ENCODE data around the gene ANAPC5. TPM values are rescaled to one million over a fixed set of nuclear protein-coding genes. Genes with fewer than 3 reads are reported as not detected.

The ANAPC5 gene
- total RNA-seq, 8 experiments from 2014 or later: 61.1 to 188 (median 96.7) TPM

DNA sequence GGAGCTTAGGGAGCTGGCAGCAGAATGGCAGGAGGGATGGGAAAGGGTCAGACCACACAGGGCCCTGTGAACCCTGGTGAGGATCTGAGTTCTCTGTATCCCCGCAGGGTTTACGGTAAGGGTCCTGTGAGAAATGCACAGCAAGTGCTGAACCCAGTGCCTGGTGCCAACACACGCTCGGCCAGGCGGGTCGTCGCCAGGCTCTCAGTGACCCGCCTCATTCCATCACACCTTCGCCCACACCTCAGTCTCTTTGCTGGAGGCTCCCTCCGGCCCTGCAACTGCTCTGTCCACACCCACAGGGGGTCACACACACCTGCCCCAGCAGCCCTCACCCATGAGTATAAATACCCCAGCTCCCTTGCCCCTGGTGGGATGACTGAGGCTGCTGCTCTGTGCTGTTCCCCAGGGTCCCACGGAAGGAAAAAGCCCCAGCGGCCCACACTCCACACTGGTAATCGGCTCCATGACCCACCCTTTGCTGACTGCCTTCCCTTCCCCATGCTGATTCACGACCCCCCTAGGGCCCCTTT is 78.8 kb downstream of the ANAPC5 start:
- 100% methylated on average over 2 of the region's 14 CpGs; no CpG with 5 or more reads in 9 of the 10 experiments for WGBS, 10 experiments

DNA sequence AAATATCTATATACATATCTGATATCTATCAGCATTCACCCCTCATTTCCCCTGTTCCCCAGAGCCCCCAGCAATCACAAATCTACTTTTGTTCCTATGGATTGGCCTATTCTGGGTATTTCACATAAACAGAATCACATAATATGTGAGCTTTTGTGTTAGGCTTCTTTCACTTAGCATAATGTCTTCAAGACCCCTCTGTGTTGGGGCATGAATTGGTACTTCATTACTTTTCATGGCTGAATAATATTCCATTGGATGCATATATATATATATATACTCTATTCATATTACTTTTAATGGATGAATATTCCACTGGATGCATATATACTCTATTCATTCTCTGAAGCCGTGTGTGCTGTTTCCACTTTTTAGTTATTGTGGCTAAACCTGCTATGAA is 84.4 kb downstream of the ANAPC5 start:
- ATAC-seq (replicated peaks in 6 of 8): no peak
- WGBS, 10 experiments: 50 to 100% (median 92%) methylated on average over 1 of the region's 1 CpG; no CpG with 5 or more reads in 6 of the 10 experiments
- Histone ChIP-seq H3K27ac (no peak overlapping the region), H3K4me1 (replicated peaks in 1 of 2) (no peaks in the 10 kb centered on the region), H3K4me3 (no peak overlapping the region)
- in situ Hi-C loops (cut with MboI; ENCODE audit: low pct_unique_long_range_greater_than_20kb in 2 of 9, low sequenced_read_pairs in 9 of 9, unreplicated experiment in 9 of 9): no loop called here

More for the DNA sequence above, 78.8 kb downstream of the ANAPC5 start:
- Histone ChIP-seq H3K4me3 (no peak overlapping the region), H3K27ac (no peak overlapping the region), H3K4me1 (replicated peaks in 1 of 2) (no peaks in the 10 kb centered on the region)
- no peak for ATAC-seq (replicated peaks in 6 of 8)
- in situ Hi-C loops (cut with MboI; ENCODE audit: low pct_unique_long_range_greater_than_20kb in 2 of 9, low sequenced_read_pairs in 9 of 9, unreplicated experiment in 9 of 9): no loop called here

DNA sequence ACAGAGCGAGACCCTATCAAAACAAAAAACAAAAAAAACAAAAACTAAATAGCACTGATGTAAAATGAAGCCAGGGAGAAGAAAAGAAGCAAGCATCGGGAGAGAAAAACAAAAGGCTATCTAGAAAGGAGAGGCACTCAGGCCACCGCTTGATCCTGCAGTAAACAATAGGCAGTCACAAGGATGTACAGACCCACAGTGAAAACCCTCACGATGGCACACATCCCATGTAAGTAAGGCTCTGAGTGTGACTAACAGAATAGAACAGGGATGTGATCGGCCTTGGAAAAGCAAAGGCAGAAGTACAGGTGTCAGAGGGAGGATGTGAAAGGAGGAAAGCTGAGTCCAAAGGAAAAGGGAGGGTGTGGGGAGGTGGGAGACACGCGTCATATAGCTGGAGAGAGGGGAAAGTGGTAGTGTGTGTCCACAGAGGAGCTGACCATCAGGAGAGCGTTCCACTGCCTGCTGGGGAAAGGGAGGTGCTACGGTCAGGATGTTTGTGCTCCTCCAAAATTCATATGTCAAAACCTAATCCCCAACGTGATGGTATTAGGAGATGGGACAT is 87.2 kb downstream of the ANAPC5 start:
- in situ Hi-C loops (cut with MboI; ENCODE audit: low pct_unique_long_range_greater_than_20kb in 2 of 9, low sequenced_read_pairs in 9 of 9, unreplicated experiment in 9 of 9): no loop called here
- no peak overlapping the region for H3K27ac ChIP-seq
- no peaks in the 10 kb centered on the region for H3K4me1 ChIP-seq (replicated peaks in 1 of 2)
- ATAC-seq (replicated peaks in 6 of 8): no peak
- no peak overlapping the region for H3K4me3 ChIP-seq
- 71 to 100% (median 80%) methylated on average over 1 to 10 of the region's 10 CpGs; no CpG with 5 or more reads in 1 of the 10 experiments for WGBS, 10 experiments

DNA sequence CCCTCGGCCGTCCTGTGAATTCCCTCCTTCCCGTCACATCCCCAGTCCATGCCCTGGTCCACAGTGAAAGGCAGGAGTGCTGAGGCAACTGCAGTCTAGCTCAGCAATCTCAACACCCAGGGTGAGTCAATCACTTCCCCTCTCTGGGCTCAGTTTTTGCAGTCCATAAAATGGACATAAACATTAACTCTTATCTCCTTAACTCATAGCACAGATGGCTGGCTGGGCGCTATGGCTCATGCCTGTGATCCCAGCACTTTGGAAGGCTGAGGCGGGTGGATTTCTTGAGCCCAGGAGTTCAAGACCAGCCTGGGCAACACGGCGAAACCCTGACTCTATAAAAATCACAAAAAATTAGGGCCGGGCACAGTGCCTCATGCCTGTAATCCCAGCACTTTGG is 88.1 kb downstream of the ANAPC5 start:
- ATAC-seq (replicated peaks in 6 of 8): no peak
- in situ Hi-C loops (cut with MboI; ENCODE audit: low pct_unique_long_range_greater_than_20kb in 2 of 9, low sequenced_read_pairs in 9 of 9, unreplicated experiment in 9 of 9): no loop called here
- WGBS, 10 experiments: 81 to 100% (median 100%) methylated on average over 1 to 5 of the region's 8 CpGs; no CpG with 5 or more reads in 4 of the 10 experiments
- Histone ChIP-seq H3K4me1 (replicated peaks in 1 of 2) (no peaks in the 10 kb centered on the region), H3K27ac (no peak overlapping the region), H3K4me3 (no peak overlapping the region)

DNA sequence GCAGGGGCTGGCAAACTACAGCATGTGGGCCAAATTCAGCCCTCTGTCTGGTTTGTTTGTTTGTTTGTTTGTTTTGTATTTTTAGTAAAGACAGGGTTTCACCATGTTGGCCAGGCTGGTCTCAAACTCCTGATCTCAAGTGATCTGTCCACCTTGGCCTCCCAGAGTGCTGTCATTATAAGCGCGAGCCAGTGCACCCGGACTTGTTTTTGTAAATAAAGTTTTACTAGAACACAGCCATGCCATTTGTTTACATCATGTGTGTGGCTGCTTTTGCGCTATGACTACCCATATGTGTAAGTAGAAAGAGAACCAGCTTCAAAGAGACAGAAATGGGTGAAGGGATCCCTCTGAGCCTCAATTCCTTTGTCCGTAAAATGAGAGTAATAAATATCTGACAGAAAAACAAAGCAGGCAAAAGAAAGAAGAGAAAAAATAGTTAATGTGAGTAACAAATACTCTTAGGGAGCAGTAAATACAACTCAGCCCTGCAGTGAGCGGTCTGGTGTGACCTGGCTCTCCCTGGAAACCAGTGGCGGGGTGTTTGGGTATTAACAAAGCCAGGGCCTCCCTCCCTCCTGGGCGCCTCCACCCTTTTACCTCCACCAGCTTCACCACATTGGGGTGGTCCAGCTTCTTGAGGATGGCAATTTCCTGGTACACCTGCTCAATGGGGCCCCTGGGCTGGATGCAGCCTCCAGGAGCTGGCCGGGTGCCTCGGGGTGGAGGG is 88.8 kb downstream of the ANAPC5 start:
- Histone ChIP-seq H3K27ac (no peak overlapping the region), H3K4me3 (no peak overlapping the region), H3K4me1 (replicated peaks in 1 of 2) (no peaks in the 10 kb centered on the region)
- peak in 5 of 8 experiments; percentile 22 to 91 (median 43) for ATAC-seq (replicated peaks in 6 of 8)
- in situ Hi-C loops (cut with MboI; ENCODE audit: low pct_unique_long_range_greater_than_20kb in 2 of 9, low sequenced_read_pairs in 9 of 9, unreplicated experiment in 9 of 9): no loop called here
- 80 to 96% (median 96%) methylated on average over 2 to 9 of the region's 10 CpGs; no CpG with 5 or more reads in 1 of the 10 experiments for WGBS, 10 experiments

DNA sequence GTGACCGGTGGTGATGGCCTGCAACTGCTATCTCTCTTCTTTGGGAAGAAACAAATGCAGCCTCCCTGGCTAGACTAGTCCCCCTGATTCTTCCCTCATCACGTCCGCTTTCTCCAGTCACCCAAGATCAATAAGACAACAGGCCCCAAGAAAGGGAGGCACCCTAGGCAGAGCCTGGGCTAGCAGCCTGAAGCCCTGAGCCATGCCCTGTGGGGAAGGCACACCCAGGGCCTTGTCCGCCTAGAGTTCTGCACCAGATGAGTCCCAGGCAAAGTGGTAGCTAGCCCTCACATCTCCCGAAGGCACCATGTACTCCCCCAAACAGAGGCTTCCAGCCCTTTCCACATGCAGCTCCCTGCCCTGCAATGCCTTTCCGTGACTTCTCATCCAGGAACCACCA is 90.8 kb downstream of the ANAPC5 start:
- WGBS, 10 experiments: 93 to 100% (median 100%) methylated on average over 1 to 4 of the region's 6 CpGs; no CpG with 5 or more reads in 5 of the 10 experiments
- ATAC-seq (replicated peaks in 6 of 8): peak in 2 of 8 experiments; percentile 21 to 55
- in situ Hi-C loops (cut with MboI; ENCODE audit: low pct_unique_long_range_greater_than_20kb in 2 of 9, low sequenced_read_pairs in 9 of 9, unreplicated experiment in 9 of 9): no loop called here

DNA sequence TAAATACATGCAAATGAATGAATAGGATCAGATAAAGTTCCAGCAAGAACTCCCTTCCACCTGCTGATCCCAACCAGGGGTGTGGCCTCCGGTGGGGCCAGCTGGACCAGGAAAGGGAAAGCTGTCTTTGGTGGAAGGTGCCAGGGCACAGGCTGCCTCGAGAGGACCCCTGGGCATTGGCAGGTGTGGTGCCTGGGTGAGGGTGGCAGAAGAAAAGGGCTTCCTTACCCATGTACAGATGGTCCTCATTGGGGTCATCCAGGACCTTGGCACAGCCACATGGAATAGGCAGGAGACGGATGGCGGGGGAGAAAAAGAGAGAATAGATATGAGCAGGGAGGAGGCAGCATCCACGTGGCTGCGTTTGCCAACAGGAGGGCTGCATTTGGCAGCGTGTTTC is 92.1 kb downstream of the ANAPC5 start:
- no peak for ATAC-seq (replicated peaks in 6 of 8)
- in situ Hi-C loops (cut with MboI; ENCODE audit: low pct_unique_long_range_greater_than_20kb in 2 of 9, low sequenced_read_pairs in 9 of 9, unreplicated experiment in 9 of 9): no loop called here
- WGBS, 10 experiments: 94 to 100% (median 100%) methylated on average over 1 to 6 of the region's 7 CpGs; no CpG with 5 or more reads in 3 of the 10 experiments
- no peaks in the 10 kb centered on the region for H3K4me1 ChIP-seq (replicated peaks in 1 of 2)
- H3K4me3 ChIP-seq: no peak overlapping the region
- no peak overlapping the region for H3K27ac ChIP-seq

More for the DNA sequence above, 90.8 kb downstream of the ANAPC5 start:
- Histone ChIP-seq H3K4me3 (no peak overlapping the region), H3K4me1 (replicated peaks in 1 of 2) (no peaks in the 10 kb centered on the region), H3K27ac (no peak overlapping the region)

DNA sequence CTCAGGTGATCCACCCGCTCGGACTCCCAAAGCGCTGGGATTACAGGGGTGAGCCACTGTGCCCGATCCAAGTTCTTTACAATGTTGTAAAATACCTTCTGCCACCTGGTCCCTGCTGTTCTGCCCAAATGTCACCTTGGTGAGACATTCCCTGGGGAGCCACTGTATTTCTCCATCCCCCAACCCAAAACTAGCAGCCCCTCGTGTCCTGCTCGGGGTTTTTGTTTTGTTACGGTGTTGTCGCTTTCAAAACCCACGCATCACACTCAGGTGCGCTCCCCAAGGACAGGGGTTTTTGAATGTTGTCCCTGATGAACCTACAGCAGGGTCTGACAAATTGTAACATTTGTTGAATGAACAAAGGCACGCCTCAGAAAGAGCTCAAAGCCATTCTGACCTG is 93.1 kb downstream of the ANAPC5 start:
- in situ Hi-C loops (cut with MboI; ENCODE audit: low pct_unique_long_range_greater_than_20kb in 2 of 9, low sequenced_read_pairs in 9 of 9, unreplicated experiment in 9 of 9): no loop called here
- no peak for ATAC-seq (replicated peaks in 6 of 8)
- 90 to 100% (median 100%) methylated on average over 1 to 11 of the region's 11 CpGs; no CpG with 5 or more reads in 1 of the 10 experiments for WGBS, 10 experiments
- H3K4me1 ChIP-seq (replicated peaks in 1 of 2): no peaks in the 10 kb centered on the region
- H3K4me3 ChIP-seq: no peak overlapping the region
- H3K27ac ChIP-seq: no peak overlapping the region

Other genes with a start within 250 kb of the ANAPC5 start
- 1 to 10 TPM in 1 of 8 experiments, under 1 TPM in 7; 0.08 to 1.9 (median 0.17) TPM for gene P2RX7, start 219.5 kb downstream of the ANAPC5 start, total RNA-seq
- 10 to 100 TPM in 2 of 8 experiments, 1 to 10 TPM in 6; 2.2 to 19.7 (median 7.5) TPM for gene P2RX4, start 142.3 kb downstream of the ANAPC5 start, total RNA-seq
- 10 to 100 TPM; 14.0 to 23.8 (median 18.3) TPM for gene CAMKK2, start 55.7 kb downstream of the ANAPC5 start, total RNA-seq
- 10 to 100 TPM; 28.0 to 54.8 (median 37.2) TPM for gene RNF34, start 47.7 kb upstream of the ANAPC5 start, total RNA-seq
- 10 to 100 TPM; 20.6 to 42.8 (median 30.7) TPM for gene KDM2B, start 228.6 kb upstream of the ANAPC5 start, total RNA-seq

Measured in motor neuron (in vitro differentiated cells).